ENCODE results near the gene RBPJ. TPM values are rescaled to one million over a fixed set of nuclear protein-coding genes. Genes with fewer than 3 reads are reported as not detected.

The RBPJ gene
- total and polyA plus RNA-seq, 2 of the 8 experiments (the other 6 are each of a cell fraction or from before 2014, with no cell fraction given), result 65.5 to 217 TPM

DNA sequence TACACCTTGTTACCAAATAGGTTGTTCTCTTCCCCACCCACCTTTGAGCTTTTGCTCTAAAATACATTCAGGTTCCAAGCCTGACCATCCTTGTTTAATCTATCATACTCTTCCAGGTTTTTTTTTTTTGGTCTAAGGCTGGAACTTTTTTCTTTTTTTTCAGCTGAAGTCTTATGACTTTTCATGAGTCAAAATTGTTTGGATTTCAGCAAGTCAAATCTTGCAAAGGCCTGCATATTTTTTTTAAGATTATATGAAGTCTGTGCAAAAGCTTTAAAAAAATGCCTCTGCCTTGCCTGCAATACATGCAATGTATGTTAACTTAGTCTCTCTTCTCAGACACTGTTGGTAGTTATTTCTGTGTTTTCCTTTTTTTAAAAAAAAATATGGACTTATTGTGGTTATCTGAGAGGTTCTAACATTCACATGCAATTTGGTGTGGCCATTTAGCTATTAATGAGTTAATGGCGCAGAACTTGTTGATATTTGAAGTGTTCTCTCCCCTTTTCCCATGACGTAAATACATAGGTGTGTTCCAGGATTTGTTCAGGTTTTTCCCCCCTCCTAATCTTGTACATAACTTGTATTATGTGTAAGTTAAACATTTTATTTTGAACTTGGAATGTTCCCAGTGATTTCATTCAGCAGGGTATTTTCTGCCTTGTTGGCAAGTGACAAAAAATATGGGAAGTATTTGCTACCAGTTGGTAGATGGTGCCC lies 110.8 kb downstream of the RBPJ start:
- no peaks in the 10 kb centered on the region for H3K4me1 ChIP-seq (replicated peaks in 1 of 4; ENCODE audit: control insufficient read depth in 3 of 4, insufficient read depth in 4 of 4, low read length in 3 of 4)
- no peak overlapping the region for H2BK20ac ChIP-seq (ENCODE audit: low read length)
- no peak overlapping the region for H2BK15ac ChIP-seq (ENCODE audit: low read length)
- no peak overlapping the region for H3K27ac ChIP-seq (ENCODE audit: low read depth, low read length)
- H2BK120ac ChIP-seq (replicated peaks; ENCODE audit: low read depth, low read length), result no peak overlapping the region
- CTCF ChIA-PET (ENCODE audit: partially characterized antibody), result interaction anchor here (0.8 to 1.4 kb wide), 2 partner anchors 199 to 293 kb away, joined by 3 read pairs; no protein-coding TSS in a partner anchor
- POLR2A ChIA-PET (ENCODE audit: partially characterized antibody), result interaction anchor here (0.7 kb wide), 1 partner anchor 18 kb away, joined by 3 read pairs; no protein-coding TSS in a partner anchor
- H3K56ac ChIP-seq (replicated peaks; ENCODE audit: insufficient read length, low read depth, low read length), result no peak overlapping the region
- H4K91ac ChIP-seq (replicated peaks; ENCODE audit: insufficient read length, low read length), result no peak overlapping the region
- H3K14ac ChIP-seq (ENCODE audit: insufficient read length), result no peak overlapping the region
- H2BK12ac ChIP-seq (ENCODE audit: low read depth, low read length), result no peak overlapping the region
- H3K4me2 ChIP-seq (ENCODE audit: insufficient read depth in 1 of 2, low read depth in 2 of 2, low read length in 2 of 2), result no peak overlapping the region
- no peaks in the 10 kb centered on the region for H3K27me3 ChIP-seq (replicated peaks in 1 of 4; ENCODE audit: control insufficient read depth in 3 of 4, extremely low read depth in 1 of 4, insufficient read depth in 3 of 4, low read length in 3 of 4)
- peaks cover 0 to 4% of the 10 kb centered on the region in 2 experiments; a peak in 1 of 4 replicates for H3K79me2 ChIP-seq (ENCODE audit: control insufficient read depth in 1 of 2, insufficient read depth in 2 of 2, low read length in 2 of 2)
- TF ChIP-seq, protein P1, sequence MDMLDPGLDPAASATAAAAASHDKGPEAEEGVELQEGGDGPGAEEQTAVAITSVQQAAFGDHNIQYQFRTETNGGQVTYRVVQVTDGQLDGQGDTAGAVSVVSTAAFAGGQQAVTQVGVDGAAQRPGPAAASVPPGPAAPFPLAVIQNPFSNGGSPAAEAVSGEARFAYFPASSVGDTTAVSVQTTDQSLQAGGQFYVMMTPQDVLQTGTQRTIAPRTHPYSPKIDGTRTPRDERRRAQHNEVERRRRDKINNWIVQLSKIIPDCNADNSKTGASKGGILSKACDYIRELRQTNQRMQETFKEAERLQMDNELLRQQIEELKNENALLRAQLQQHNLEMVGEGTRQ (IDR thresholded peaks at IDR 0.05; ENCODE audit: low read length), result no peak
- TF ChIP-seq, protein P2, sequence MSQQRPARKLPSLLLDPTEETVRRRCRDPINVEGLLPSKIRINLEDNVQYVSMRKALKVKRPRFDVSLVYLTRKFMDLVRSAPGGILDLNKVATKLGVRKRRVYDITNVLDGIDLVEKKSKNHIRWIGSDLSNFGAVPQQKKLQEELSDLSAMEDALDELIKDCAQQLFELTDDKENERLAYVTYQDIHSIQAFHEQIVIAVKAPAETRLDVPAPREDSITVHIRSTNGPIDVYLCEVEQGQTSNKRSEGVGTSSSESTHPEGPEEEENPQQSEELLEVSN (IDR thresholded peaks at IDR 0.05), result no peak
- no peak for TF ChIP-seq RNF2 (IDR thresholded peaks at IDR 0.05; ENCODE audit: borderline replicate concordance, low read depth, low read length, missing control alignments, poor library complexity, severe bottlenecking)
- no peaks in the 10 kb centered on the region for H3K23me2 ChIP-seq (ENCODE audit: low read depth, low read length)
- no peak overlapping the region for H3K4ac ChIP-seq (replicated peaks; ENCODE audit: insufficient read length, low read depth, low read length)
- no peak overlapping the region for H3K23ac ChIP-seq (ENCODE audit: insufficient read length)
- H3K9ac ChIP-seq (replicated peaks in 1 of 4; ENCODE audit: extremely low read depth in 1 of 4, low read depth in 3 of 4, low read length in 3 of 4), result no peak overlapping the region
- WGBS, 2 experiments (ENCODE audit: extremely low coverage in 1 of 2, insufficient coverage in 1 of 2, insufficient read length in 1 of 2, insufficient replicate concordance in 2 of 2, low coverage in 1 of 2, low lambda C conversion rate in 2 of 2, missing lambda C conversion rate in 1 of 2), result 100% methylated on average over 2 of the region's 2 CpGs; no CpG with 5 or more reads in 1 of the 2 experiments
- no peak overlapping the region for H3K18ac ChIP-seq (ENCODE audit: extremely low read depth, low read length)
- H2AFZ ChIP-seq (ENCODE audit: low read length), result no peak overlapping the region
- H4K5ac ChIP-seq (ENCODE audit: insufficient read length, low read depth, low read length), result no peak overlapping the region
- H2AK5ac ChIP-seq (ENCODE audit: low read depth, low read length), result no peak overlapping the region
- H4K20me1 ChIP-seq (replicated peaks in 1 of 2; ENCODE audit: control insufficient read depth in 1 of 2, insufficient read depth in 2 of 2, low read length in 2 of 2), result no peaks in the 10 kb centered on the region
- H3K4me3 ChIP-seq (ENCODE audit: extremely low read depth in 1 of 4, insufficient read depth in 2 of 4, low read depth in 3 of 4, low read length in 4 of 4), result no peak overlapping the region
- H2BK5ac ChIP-seq (ENCODE audit: low read depth, low read length), result no peak overlapping the region
- H3K9me3 ChIP-seq (ENCODE audit: insufficient read depth in 2 of 2, low read depth in 1 of 2, low read length in 1 of 2), result no peaks in the 10 kb centered on the region
- H4K8ac ChIP-seq (ENCODE audit: extremely low read depth, insufficient read depth, low read length), result no peak overlapping the region
- H3K79me1 ChIP-seq (ENCODE audit: low read depth, low read length), result no peaks in the 10 kb centered on the region
- DNase-seq (ENCODE audit: low read depth in 1 of 2, low spot score in 2 of 2) (no peak), FAIRE-seq (no peak)
- H3K36me3 ChIP-seq (ENCODE audit: control insufficient read depth in 2 of 4, insufficient read depth in 4 of 4, low read length in 3 of 4), result peaks cover 7 to 69% (median 34%) of the 10 kb centered on the region in 4 experiments

Data from H1 (cell line).